ENCODE data around the gene FBXL20.

DNA sequence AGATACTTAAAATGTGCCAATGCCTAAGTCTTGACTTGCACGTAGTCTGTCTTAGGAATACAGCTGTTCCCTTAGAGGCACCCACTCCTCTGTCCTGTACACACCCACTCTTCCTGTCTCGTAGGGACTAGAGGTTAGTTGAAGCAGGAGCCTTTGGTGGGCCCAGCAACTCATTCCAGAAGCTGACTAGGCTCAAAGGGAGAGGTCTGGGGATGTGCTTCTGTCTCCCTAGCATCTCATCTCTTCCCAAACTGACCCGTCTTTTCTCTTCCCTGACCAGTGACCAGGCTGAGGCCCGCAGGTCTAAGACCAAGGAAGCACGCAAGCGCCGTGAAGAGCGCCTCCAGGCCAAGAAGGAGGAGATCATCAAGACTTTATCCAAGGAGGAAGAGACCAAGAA is 197.2 kb downstream of the FBXL20 start:
- TF ChIP-seq, protein P1, sequence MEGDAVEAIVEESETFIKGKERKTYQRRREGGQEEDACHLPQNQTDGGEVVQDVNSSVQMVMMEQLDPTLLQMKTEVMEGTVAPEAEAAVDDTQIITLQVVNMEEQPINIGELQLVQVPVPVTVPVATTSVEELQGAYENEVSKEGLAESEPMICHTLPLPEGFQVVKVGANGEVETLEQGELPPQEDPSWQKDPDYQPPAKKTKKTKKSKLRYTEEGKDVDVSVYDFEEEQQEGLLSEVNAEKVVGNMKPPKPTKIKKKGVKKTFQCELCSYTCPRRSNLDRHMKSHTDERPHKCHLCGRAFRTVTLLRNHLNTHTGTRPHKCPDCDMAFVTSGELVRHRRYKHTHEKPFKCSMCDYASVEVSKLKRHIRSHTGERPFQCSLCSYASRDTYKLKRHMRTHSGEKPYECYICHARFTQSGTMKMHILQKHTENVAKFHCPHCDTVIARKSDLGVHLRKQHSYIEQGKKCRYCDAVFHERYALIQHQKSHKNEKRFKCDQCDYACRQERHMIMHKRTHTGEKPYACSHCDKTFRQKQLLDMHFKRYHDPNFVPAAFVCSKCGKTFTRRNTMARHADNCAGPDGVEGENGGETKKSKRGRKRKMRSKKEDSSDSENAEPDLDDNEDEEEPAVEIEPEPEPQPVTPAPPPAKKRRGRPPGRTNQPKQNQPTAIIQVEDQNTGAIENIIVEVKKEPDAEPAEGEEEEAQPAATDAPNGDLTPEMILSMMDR (conservative IDR thresholded peaks at IDR 0.05; ENCODE audit: low read depth, low read length), result no peak
- no peak for TF ChIP-seq EZH2phosphoT487 (IDR thresholded peaks at IDR 0.05; ENCODE audit: borderline replicate concordance, low read length)
